Measurements from ENCODE around the gene TMPRSS4.

The TMPRSS4 gene

GRCh38 chr11:118105657-118106305 lies 28.9 kb downstream of the TMPRSS4 start:
- no peak for DNase-seq (ENCODE audit: low read depth in 1 of 2, low spot score in 1 of 2)
- no peak for TF ChIP-seq JUND (IDR thresholded peaks at IDR 0.05; ENCODE audit: low read depth)
- in situ Hi-C loops (cut with HindIII; ENCODE audit: low pct_unique_long_range_greater_than_20kb, low sequenced_read_pairs): no loop called here

- peak in 1 of 2 experiments; percentile 25 for DNase-seq (ENCODE audit: low read depth in 1 of 2, low spot score in 1 of 2)
- in situ Hi-C loops (cut with HindIII; ENCODE audit: low pct_unique_long_range_greater_than_20kb, low sequenced_read_pairs): no loop called here
- TF ChIP-seq JUND (IDR thresholded peaks at IDR 0.05; ENCODE audit: low read depth): no peak
These were observed 30.0 kb downstream of the TMPRSS4 start for GRCh38 chr11:118106789-118107335.

GRCh38 chr11:118108513-118108912 lies 31.6 kb downstream of the TMPRSS4 start:
- in situ Hi-C loops (cut with HindIII; ENCODE audit: low pct_unique_long_range_greater_than_20kb, low sequenced_read_pairs): no loop called here
- TF ChIP-seq JUND (IDR thresholded peaks at IDR 0.05; ENCODE audit: low read depth): no peak
- DNase-seq (ENCODE audit: low read depth in 1 of 2, low spot score in 1 of 2): no peak

- in situ Hi-C loops (cut with HindIII; ENCODE audit: low pct_unique_long_range_greater_than_20kb, low sequenced_read_pairs): no loop called here
- no peak for TF ChIP-seq JUND (IDR thresholded peaks at IDR 0.05; ENCODE audit: low read depth)
- no peak for DNase-seq (ENCODE audit: low read depth in 1 of 2, low spot score in 1 of 2)
These were observed 32.4 kb downstream of the TMPRSS4 start for GRCh38 chr11:118109231-118109630.

- DNase-seq (ENCODE audit: low read depth in 1 of 2, low spot score in 1 of 2): no peak
- TF ChIP-seq JUND (IDR thresholded peaks at IDR 0.05; ENCODE audit: low read depth): no peak
- in situ Hi-C loops (cut with HindIII; ENCODE audit: low pct_unique_long_range_greater_than_20kb, low sequenced_read_pairs): no loop called here
These were observed 34.3 kb downstream of the TMPRSS4 start for GRCh38 chr11:118111019-118111743.

GRCh38 chr11:118111744-118112035 lies 34.8 kb downstream of the TMPRSS4 start:
- in situ Hi-C loops (cut with HindIII; ENCODE audit: low pct_unique_long_range_greater_than_20kb, low sequenced_read_pairs): no loop called here
- no peak for TF ChIP-seq JUND (IDR thresholded peaks at IDR 0.05; ENCODE audit: low read depth)
- DNase-seq (ENCODE audit: low read depth in 1 of 2, low spot score in 1 of 2): no peak

GRCh38 chr11:118112711-118113430 lies 36.0 kb downstream of the TMPRSS4 start:
- in situ Hi-C loops (cut with HindIII; ENCODE audit: low pct_unique_long_range_greater_than_20kb, low sequenced_read_pairs): no loop called here
- TF ChIP-seq JUND (IDR thresholded peaks at IDR 0.05; ENCODE audit: low read depth): no peak
- no peak for DNase-seq (ENCODE audit: low read depth in 1 of 2, low spot score in 1 of 2)

GRCh38 chr11:118114266-118114665 lies 37.4 kb downstream of the TMPRSS4 start:
- no peak for DNase-seq (ENCODE audit: low read depth in 1 of 2, low spot score in 1 of 2)
- in situ Hi-C loops (cut with HindIII; ENCODE audit: low pct_unique_long_range_greater_than_20kb, low sequenced_read_pairs): no loop called here
- no peak for TF ChIP-seq JUND (IDR thresholded peaks at IDR 0.05; ENCODE audit: low read depth)

GRCh38 chr11:118115048-118115447 lies 38.2 kb downstream of the TMPRSS4 start:
- in situ Hi-C loops (cut with HindIII; ENCODE audit: low pct_unique_long_range_greater_than_20kb, low sequenced_read_pairs): no loop called here
- TF ChIP-seq JUND (IDR thresholded peaks at IDR 0.05; ENCODE audit: low read depth): no peak
- no peak for DNase-seq (ENCODE audit: low read depth in 1 of 2, low spot score in 1 of 2)

GRCh38 chr11:118117790-118118601 lies 41.1 kb downstream of the TMPRSS4 start:
- no peak for TF ChIP-seq JUND (IDR thresholded peaks at IDR 0.05; ENCODE audit: low read depth)
- no peak for DNase-seq (ENCODE audit: low read depth in 1 of 2, low spot score in 1 of 2)
- in situ Hi-C loops (cut with HindIII; ENCODE audit: low pct_unique_long_range_greater_than_20kb, low sequenced_read_pairs): no loop called here

GRCh38 chr11:118120793-118121192 lies 43.9 kb downstream of the TMPRSS4 start:
- DNase-seq (ENCODE audit: low read depth in 1 of 2, low spot score in 1 of 2): no peak
- TF ChIP-seq JUND (IDR thresholded peaks at IDR 0.05; ENCODE audit: low read depth): no peak
- in situ Hi-C loops (cut with HindIII; ENCODE audit: low pct_unique_long_range_greater_than_20kb, low sequenced_read_pairs): no loop called here

GRCh38 chr11:118124929-118125535 lies 48.2 kb downstream of the TMPRSS4 start:
- in situ Hi-C loops (cut with HindIII; ENCODE audit: low pct_unique_long_range_greater_than_20kb, low sequenced_read_pairs): no loop called here
- no peak for TF ChIP-seq JUND (IDR thresholded peaks at IDR 0.05; ENCODE audit: low read depth)
- no peak for DNase-seq (ENCODE audit: low read depth in 1 of 2, low spot score in 1 of 2)
